B cell (primary cell): ENCODE results near the gene PLAGL2.

ENCODE experiments used
- CTCF ChIP-seq: fragments of 200-600 bp; IDR thresholded peaks from one replicate; pipeline ENCODE4 v1.8.0; 2022; ENCODE audit warnings: antibody characterized with exemption, mild to moderate bottlenecking
- EZH2 ChIP-seq: IDR thresholded peaks from 2 replicates; pipeline ENCODE4 v1.6.1; 2012; ENCODE audit warnings: borderline replicate concordance, low read depth, mild to moderate bottlenecking, moderate library complexity, low read length; ENCODE audit not compliant: insufficient read depth, poor library complexity, severe bottlenecking

- TF ChIP-seq CTCF (no peak), EZH2 (no peak)
These were observed 14.8 kb downstream of the PLAGL2 start for GRCh38 chr20:32192698-32193097.
